KMS-11 (cell line): ENCODE data around the gene PCDHA6.
"Not testable (repeated sequence)": the region's sequence is repeated elsewhere in the genome, so short reads cannot be mapped to it uniquely, and the experiment has no call there.

Source experiments
- H2AFZ ChIP-seq: fragments of 200-600 bp; sonication (generic); 2 replicates; pipeline ENCODE4 v1.6.1; 2016; ENCODE audit warnings: antibody characterized with exemption, mixed run types, low read depth
- H3K27ac ChIP-seq: fragments of 200-600 bp; sonication (generic); 2 replicates; pipeline ENCODE4 v1.6.1; 2016; ENCODE audit warnings: mild to moderate bottlenecking, mixed run types
- H3K27me3 ChIP-seq: fragments of 200-600 bp; sonication (generic); 2 replicates; pipeline ENCODE4 v1.6.1; 2017; ENCODE audit warnings: mild to moderate bottlenecking, low read depth, mixed run types, moderate library complexity; ENCODE audit not compliant: insufficient read depth
- H3K36me3 ChIP-seq: fragments of 200-600 bp; sonication (generic); 2 replicates; pipeline ENCODE4 v1.6.1; 2017; ENCODE audit warnings: mild to moderate bottlenecking, mixed run types; ENCODE audit not compliant: insufficient read depth
- H3K4me1 ChIP-seq: fragments of 200-600 bp; sonication (generic); 2 replicates; pipeline ENCODE4 v1.6.1; 2016; ENCODE audit warnings: mild to moderate bottlenecking, low read depth, mixed run types; ENCODE audit not compliant: poor library complexity, severe bottlenecking
- H3K4me2 ChIP-seq: fragments of 200-600 bp; sonication (generic); 2 replicates; pipeline ENCODE4 v1.7.0; 2016; ENCODE audit warnings: mild to moderate bottlenecking, mixed run types
- H3K4me3 ChIP-seq: fragments of 200-600 bp; sonication (generic); IDR thresholded peaks from 2 replicates; pipeline ENCODE4 v1.6.1; 2017; ENCODE audit warnings: low read depth, low read length, mixed read lengths; ENCODE audit not compliant: insufficient read depth
- H3K79me2 ChIP-seq: fragments of 200-600 bp; sonication (generic); 2 replicates; pipeline ENCODE4 v1.6.1; 2016; ENCODE audit warnings: low read depth, mixed run types; ENCODE audit not compliant: insufficient read depth
- H3K9ac ChIP-seq: fragments of 200-600 bp; sonication (generic); 2 replicates; pipeline ENCODE4 v1.6.1; 2016; ENCODE audit warnings: mild to moderate bottlenecking, mixed run types
- H4K20me1 ChIP-seq: fragments of 200-600 bp; sonication (generic); 2 replicates; pipeline ENCODE4 v1.6.1; 2016; ENCODE audit warnings: mild to moderate bottlenecking, mixed run types; ENCODE audit not compliant: insufficient read depth
- CTCF ChIP-seq: fragments of 200-600 bp; sonication (generic); conservative IDR thresholded peaks from 2 replicates; pipeline ENCODE4 v1.6.1; 2017; ENCODE audit warnings: low read depth, mild to moderate bottlenecking, antibody characterized with exemption, low read length, moderate library complexity, mixed read lengths

PCDHA6 gene

DNA sequence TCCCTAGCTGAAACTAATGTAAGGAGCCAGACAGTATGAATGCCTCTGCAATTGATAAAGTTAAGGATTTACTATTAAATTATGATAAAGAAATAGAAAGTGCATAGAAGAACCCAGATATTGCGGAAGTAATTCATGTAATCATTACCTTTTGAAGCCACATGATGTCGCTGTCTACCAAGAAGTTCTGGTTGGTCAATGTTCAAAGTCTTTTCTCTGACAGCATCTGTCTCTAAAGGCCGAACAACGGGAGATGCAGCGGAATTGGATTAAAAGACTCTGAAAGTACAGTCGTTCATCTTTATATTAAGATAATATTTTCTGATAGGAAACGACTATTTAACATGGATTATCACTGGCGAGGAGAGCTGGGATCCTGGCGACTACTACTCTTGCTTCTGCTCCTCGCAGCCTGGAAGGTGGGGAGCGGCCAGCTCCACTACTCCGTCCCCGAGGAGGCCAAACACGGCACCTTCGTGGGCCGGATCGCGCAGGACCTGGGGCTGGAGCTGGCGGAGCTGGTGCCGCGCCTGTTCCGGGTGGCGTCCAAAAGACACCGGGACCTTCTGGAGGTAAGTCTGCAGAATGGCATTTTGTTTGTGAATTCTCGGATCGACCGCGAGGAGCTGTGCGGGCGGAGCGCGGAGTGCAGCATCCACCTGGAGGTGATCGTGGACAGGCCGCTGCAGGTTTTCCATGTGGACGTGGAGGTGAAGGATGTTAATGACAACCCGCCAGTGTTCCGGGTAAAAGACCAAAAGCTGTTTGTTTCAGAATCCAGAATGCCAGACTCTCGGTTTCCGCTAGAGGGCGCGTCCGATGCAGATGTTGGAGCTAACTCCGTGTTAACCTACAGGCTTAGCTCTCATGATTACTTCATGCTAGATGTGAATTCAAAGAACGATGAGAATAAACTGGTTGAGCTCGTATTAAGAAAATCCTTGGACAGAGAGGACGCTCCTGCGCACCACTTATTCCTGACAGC lies 13.5 kb downstream of the PCDHA6 start, which contains the start of gene PCDHA8:
Gene PCDHA8 (plus strand): TSS at position 210 of the 985 bp plus-strand sequence. CDS start 135 bp downstream, at position 345.
- Histone ChIP-seq H3K4me3 (no peak within 1 kb of the TSS), H3K4me2 (no peak within 1 kb of the TSS), H3K79me2 (no peaks in the 10 kb centered on the region), H3K9ac (no peak within 1 kb of the TSS), H2AFZ (no peak within 1 kb of the TSS), H3K36me3 (no peaks in the 10 kb centered on the region), H3K4me1 (no peaks in the 10 kb centered on the region), H4K20me1 (no peaks in the 10 kb centered on the region), H3K27me3 (no peaks in the 10 kb centered on the region), H3K27ac (no peak within 1 kb of the TSS)
- TF ChIP-seq CTCF: 0 out of 2 replicates have a peak, but pooled peaks have one; percentile 27

GRCh38 chr5:140842798-140843733 lies 15.3 kb downstream of the PCDHA6 start:
- Histone ChIP-seq H3K27me3 (no peaks in the 10 kb centered on the region), H3K79me2 (no peaks in the 10 kb centered on the region), H3K4me2 (no peak overlapping the region), H3K27ac (no peak overlapping the region), H3K36me3 (no peaks in the 10 kb centered on the region), H2AFZ (no peak overlapping the region), H3K9ac (no peak overlapping the region), H3K4me3 (no peak overlapping the region), H3K4me1 (no peaks in the 10 kb centered on the region), H4K20me1 (no peaks in the 10 kb centered on the region)
- TF ChIP-seq CTCF: no peak

- H3K27me3 ChIP-seq, H4K20me1 ChIP-seq, H3K36me3 ChIP-seq, H3K4me2 ChIP-seq, H2AFZ ChIP-seq, H3K9ac ChIP-seq, H3K4me1 ChIP-seq, H3K79me2 ChIP-seq, H3K27ac ChIP-seq, H3K4me3 ChIP-seq: not testable (repeated sequence)
Measured at GRCh38 chr5:140848139-140849102, 20.7 kb downstream of the PCDHA6 start, which contains the start of gene PCDHA9. PCDHA9 (plus strand) TSS chr5:140848382; CDS start chr5:140848496, 114 bp downstream.

GRCh38 chr5:140849831-140850634 lies 22.3 kb downstream of the PCDHA6 start:
- not testable (repeated sequence) for H3K4me1 ChIP-seq, H3K27me3 ChIP-seq, H3K36me3 ChIP-seq, H3K27ac ChIP-seq, H4K20me1 ChIP-seq, H3K79me2 ChIP-seq, H2AFZ ChIP-seq, H3K9ac ChIP-seq, H3K4me3 ChIP-seq, H3K4me2 ChIP-seq
